Tibial nerve (tissue), 4 donors: ENCODE data around the gene PGR. TPM values are rescaled to one million over a fixed set of nuclear protein-coding genes. Genes with fewer than 3 reads are reported as not detected.

Experiments
- DNase-seq, 2 donors: peaks; one replicate each; pipeline ENCODE4 v3.0.0-alpha.2; 2019; ENCODE audit warnings: low spot score in 2 of 2
- H3K27ac ChIP-seq, 4 donors: fragments of 200-600 bp; sonication (generic) in 3 of 4; one replicate each; pipeline ENCODE4 v1.5.1; 2017 to 2019; ENCODE audit warnings: mild to moderate bottlenecking in 1 of 4
- H3K27me3 ChIP-seq, 2 donors: fragments of 200-600 bp; sonication (generic) in 1 of 2; one replicate each; pipeline versions ENCODE4 v1.5.1 to v1.6.0; 2017 to 2019
- H3K36me3 ChIP-seq, 3 donors: fragments of 200-600 bp; sonication (generic); one replicate each; pipeline ENCODE4 v1.5.1; 2018 to 2019
- H3K4me1 ChIP-seq, 4 donors: fragments of 200-600 bp; sonication (generic) in 3 of 4; one replicate each; pipeline ENCODE4 v1.5.1; 2017 to 2019
- H3K4me3 ChIP-seq, 4 donors: fragments of 200-600 bp; sonication (generic) in 3 of 4; one replicate each; pipeline ENCODE4 v1.5.1; 2017 to 2019; ENCODE audit warnings: mild to moderate bottlenecking in 1 of 4, moderate library complexity in 1 of 4
- H3K9me3 ChIP-seq, 4 donors: fragments of 200-600 bp; sonication (generic) in 3 of 4; one replicate each; pipeline ENCODE4 v1.5.1; 2017 to 2019
- CTCF ChIP-seq, 5 experiments: fragments of 200-600 bp in 3 of 5; fragments of 450-650 bp in 2 of 5; sonication (generic) in 3 of 5; IDR thresholded peaks; one replicate each; pipeline ENCODE4 v1.5.1; 2016 to 2019; ENCODE audit warnings: antibody characterized with exemption in 5 of 5, mild to moderate bottlenecking in 3 of 5, moderate library complexity in 2 of 5
- EP300 ChIP-seq, 2 donors: sonication (generic); formaldehyde crosslinking; IDR thresholded peaks; one replicate each; pipeline ENCODE4 v1.6.1; 2017; ENCODE audit warnings: antibody characterized with exemption in 2 of 2, mild to moderate bottlenecking in 1 of 2
- POLR2A ChIP-seq, 2 donors: fragments of 450-650 bp; IDR thresholded peaks; one replicate each; pipeline ENCODE4 v1.6.1; 2017; ENCODE audit warnings: antibody characterized with exemption in 2 of 2, mild to moderate bottlenecking in 2 of 2, moderate library complexity in 2 of 2
- WGBS, 2 donors: methylation state at CpG; one replicate each; pipeline ENCODE4 v1.1.5; 2018; 5-methylcytosine and 5-hydroxymethylcytosine counted together
- total RNA-seq, 4 donors: library from RNA; depleted of rRNA; stranded (reverse); fragments of >200 nt; gene quantifications; one replicate each; pipeline ENCODE4 v1.1.0, GENCODE V29; 2016

The PGR gene
- total RNA-seq, 4 donors from 2014 or later = 2.0 to 4.8 (median 2.1) TPM

DNA sequence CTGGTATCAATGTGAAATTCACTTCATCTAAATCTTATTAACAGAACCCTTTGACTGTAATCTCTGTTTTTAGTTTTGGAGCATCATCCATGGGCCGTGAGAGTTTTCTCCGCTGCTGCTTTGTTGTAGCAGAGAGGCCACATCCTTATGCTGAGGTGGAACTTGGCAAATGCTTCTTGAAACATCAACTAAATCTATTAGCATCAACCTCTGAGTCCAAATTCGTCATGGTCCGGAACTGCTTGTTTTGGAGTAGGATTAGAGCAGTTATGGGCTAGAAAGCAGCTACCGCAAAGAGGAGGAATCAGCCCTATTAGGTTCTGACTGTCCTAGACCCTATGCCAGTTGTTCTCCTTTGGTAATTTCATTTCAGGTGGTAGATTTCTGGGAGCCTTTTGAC, 117.7 kb downstream of the PGR start:
- Histone ChIP-seq H3K27ac (no peak overlapping the region), H3K4me3 (no peak overlapping the region), H3K27me3 (no peaks in the 10 kb centered on the region), H3K4me1 (no peaks in the 10 kb centered on the region), H3K36me3 (no peaks in the 10 kb centered on the region), H3K9me3 (no peaks in the 10 kb centered on the region)
- WGBS, 2 donors = 89 to 93% methylated on average over 5 of the region's 5 CpGs
- DNase-seq = no peak
- no peak for TF ChIP-seq CTCF (IDR thresholded peaks at IDR 0.05)
- TF ChIP-seq EP300 (IDR thresholded peaks at IDR 0.05) = no peak
- no peak for TF ChIP-seq POLR2A (IDR thresholded peaks at IDR 0.05)

DNA sequence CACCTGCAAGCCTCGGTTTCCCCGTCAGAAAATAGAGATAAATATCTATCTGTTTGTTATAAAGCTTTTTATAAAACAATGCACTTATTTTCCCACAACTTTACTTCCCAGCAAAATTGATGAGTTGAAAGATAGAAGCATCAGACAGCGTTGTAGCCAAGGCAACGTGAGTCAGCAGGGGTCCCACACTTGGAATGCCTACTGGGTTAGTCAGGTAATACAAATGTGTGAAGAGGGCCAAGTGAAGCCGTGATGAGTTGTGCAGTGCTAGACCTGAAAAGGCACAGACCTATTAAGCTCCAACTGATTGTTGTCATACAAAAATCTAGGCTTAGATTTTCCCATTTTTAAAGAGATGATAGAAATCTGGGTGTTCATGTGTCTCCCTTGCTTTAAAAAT, 118.7 kb downstream of the PGR start:
- Histone ChIP-seq H3K4me3 (no peak overlapping the region), H3K36me3 (no peaks in the 10 kb centered on the region), H3K27me3 (no peaks in the 10 kb centered on the region), H3K4me1 (no peaks in the 10 kb centered on the region), H3K9me3 (no peaks in the 10 kb centered on the region), H3K27ac (no peak overlapping the region)
- DNase-seq = no peak
- WGBS, 2 donors = 81 to 84% methylated on average over 5 of the region's 5 CpGs
- TF ChIP-seq CTCF (IDR thresholded peaks at IDR 0.05) (no peak), POLR2A (IDR thresholded peaks at IDR 0.05) (no peak), EP300 (IDR thresholded peaks at IDR 0.05) (no peak)

GRCh38 chr11:101009690-101010055, 119.9 kb downstream of the PGR start:
- Histone ChIP-seq H3K4me3 (no peak overlapping the region), H3K4me1 (no peaks in the 10 kb centered on the region), H3K27me3 (no peaks in the 10 kb centered on the region), H3K9me3 (no peaks in the 10 kb centered on the region), H3K27ac (no peak overlapping the region), H3K36me3 (no peaks in the 10 kb centered on the region)
- WGBS, 2 donors = 50 to 52% methylated on average over 2 of the region's 2 CpGs
- TF ChIP-seq EP300 (IDR thresholded peaks at IDR 0.05) (no peak), POLR2A (IDR thresholded peaks at IDR 0.05) (no peak), CTCF (IDR thresholded peaks at IDR 0.05) (no peak)
- DNase-seq = no peak

GRCh38 chr11:101008961-101009689, 120.5 kb downstream of the PGR start:
- Histone ChIP-seq H3K9me3 (no peaks in the 10 kb centered on the region), H3K4me1 (no peaks in the 10 kb centered on the region), H3K4me3 (no peak overlapping the region), H3K36me3 (no peaks in the 10 kb centered on the region), H3K27me3 (no peaks in the 10 kb centered on the region), H3K27ac (no peak overlapping the region)
- WGBS, 2 donors = 73 to 88% methylated on average over 1 of the region's 1 CpG
- no peak for TF ChIP-seq CTCF (IDR thresholded peaks at IDR 0.05)
- no peak for DNase-seq

- no peak overlapping the region for H3K4me3 ChIP-seq
- WGBS, 2 donors = 88 to 89% methylated on average over 4 of the region's 4 CpGs
- no peak for DNase-seq
- TF ChIP-seq CTCF (IDR thresholded peaks at IDR 0.05) (no peak), EP300 (IDR thresholded peaks at IDR 0.05) (no peak), POLR2A (IDR thresholded peaks at IDR 0.05) (no peak)
- no peaks in the 10 kb centered on the region for H3K4me1 ChIP-seq
- no peak overlapping the region for H3K27ac ChIP-seq
- no peaks in the 10 kb centered on the region for H3K9me3 ChIP-seq
- H3K36me3 ChIP-seq = no peaks in the 10 kb centered on the region
- H3K27me3 ChIP-seq = no peaks in the 10 kb centered on the region
Measured at GRCh38 chr11:101003468-101003867, 126.1 kb downstream of the PGR start.
